Measurements from ENCODE around the gene SNX15.
"Not testable (repeated sequence)": the region's sequence is repeated elsewhere in the genome, so short reads cannot be mapped to it uniquely, and the experiment has no call there.

SNX15 gene

GRCh38 chr11:65027213-65028067 lies at the start of gene SNX15:
SNX15 (plus strand) TSS chr11:65027439; CDS start chr11:65027538, 99 bp downstream.
- no peaks in the 10 kb centered on the region for H4K20me1 ChIP-seq
- H3K27ac ChIP-seq = peak within 1 kb of the TSS; percentile 86
- peak within 1 kb of the TSS; percentile 70 for H3K4me3 ChIP-seq
- peak within 1 kb of the TSS; percentile 76 for H3K9ac ChIP-seq
- H3K9me3 ChIP-seq = no peaks in the 10 kb centered on the region
- peak within 1 kb of the TSS; percentile 75 for H3K4me2 ChIP-seq
- peaks cover 13% of the 10 kb centered on the region; the same call in 1 of the 2 replicates for H3K36me3 ChIP-seq
- peaks cover 31% of the 10 kb centered on the region for H3K4me1 ChIP-seq
- TF ChIP-seq Cebpa-rat (IDR thresholded peaks at IDR 0.05) = no peak
- no peaks in the 10 kb centered on the region for H3K27me3 ChIP-seq

GRCh38 chr11:64983339-64983738 lies 43.9 kb upstream of the SNX15 start:
- not testable (repeated sequence) for H3K9me3 ChIP-seq, H3K9ac ChIP-seq, H3K27ac ChIP-seq, H4K20me1 ChIP-seq, H3K4me2 ChIP-seq, H3K27me3 ChIP-seq, H3K36me3 ChIP-seq, H3K4me1 ChIP-seq, H3K4me3 ChIP-seq

GRCh38 chr11:64987998-64988854 lies 39.0 kb upstream of the SNX15 start:
- Histone ChIP-seq H3K4me3 (no peak overlapping the region), H3K4me2 (no peak overlapping the region), H4K20me1 (no peaks in the 10 kb centered on the region), H3K36me3 (no peaks in the 10 kb centered on the region), H3K27me3 (no peaks in the 10 kb centered on the region), H3K9ac (no peak overlapping the region), H3K27ac (no peak overlapping the region), H3K9me3 (no peaks in the 10 kb centered on the region), H3K4me1 (peaks cover 24% of the 10 kb centered on the region)
- no peak for TF ChIP-seq Cebpa-rat (IDR thresholded peaks at IDR 0.05)

- H3K36me3 ChIP-seq = no peaks in the 10 kb centered on the region
- peak overlapping the region; percentile 78 for H3K4me2 ChIP-seq
- H3K9ac ChIP-seq = no peak overlapping the region
- H4K20me1 ChIP-seq = no peaks in the 10 kb centered on the region
- H3K4me3 ChIP-seq = no peak overlapping the region
- no peaks in the 10 kb centered on the region for H3K27me3 ChIP-seq
- peaks cover 24% of the 10 kb centered on the region for H3K4me1 ChIP-seq
- no peaks in the 10 kb centered on the region for H3K9me3 ChIP-seq
- H3K27ac ChIP-seq = peak overlapping the region; percentile 12; the same call in 1 of the 2 replicates
- no peak for TF ChIP-seq Cebpa-rat (IDR thresholded peaks at IDR 0.05)
These were observed 37.8 kb upstream of the SNX15 start for GRCh38 chr11:64989416-64989815.

GRCh38 chr11:64990222-64990923 lies 36.9 kb upstream of the SNX15 start:
- H3K27me3 ChIP-seq = no peaks in the 10 kb centered on the region

GRCh38 chr11:64994318-64994717 lies 32.9 kb upstream of the SNX15 start:
- H3K4me1 ChIP-seq = peaks cover 54% of the 10 kb centered on the region
- H3K9me3 ChIP-seq = no peaks in the 10 kb centered on the region
- H4K20me1 ChIP-seq = no peaks in the 10 kb centered on the region
- H3K36me3 ChIP-seq = no peaks in the 10 kb centered on the region
- H3K27ac ChIP-seq = no peak overlapping the region
- no peak overlapping the region for H3K4me2 ChIP-seq
- no peaks in the 10 kb centered on the region for H3K27me3 ChIP-seq
- TF ChIP-seq Cebpa-rat (IDR thresholded peaks at IDR 0.05) = no peak
- no peak overlapping the region for H3K4me3 ChIP-seq
- H3K9ac ChIP-seq = no peak overlapping the region

More at GRCh38 chr11:64990222-64990923, 36.9 kb upstream of the SNX15 start:
- H3K4me1 ChIP-seq = peaks cover 22% of the 10 kb centered on the region
- H3K36me3 ChIP-seq = no peaks in the 10 kb centered on the region
- no peaks in the 10 kb centered on the region for H4K20me1 ChIP-seq
- TF ChIP-seq Cebpa-rat (IDR thresholded peaks at IDR 0.05) = no peak
- no peak overlapping the region for H3K4me3 ChIP-seq
- peak overlapping the region; percentile 12; the same call in 1 of the 2 replicates for H3K27ac ChIP-seq
- H3K9me3 ChIP-seq = no peaks in the 10 kb centered on the region
- peak overlapping the region; percentile 3; the same call in 1 of the 2 replicates for H3K9ac ChIP-seq
- peak overlapping the region; percentile 78 for H3K4me2 ChIP-seq

GRCh38 chr11:64996327-64996709 lies 30.9 kb upstream of the SNX15 start:
- no peaks in the 10 kb centered on the region for H4K20me1 ChIP-seq
- H3K4me2 ChIP-seq = peak overlapping the region; percentile 85
- H3K9ac ChIP-seq = peak overlapping the region; percentile 56; the same call in 1 of the 2 replicates
- no peak for TF ChIP-seq Cebpa-rat (IDR thresholded peaks at IDR 0.05)
- no peaks in the 10 kb centered on the region for H3K9me3 ChIP-seq
- peak overlapping the region; percentile 38 for H3K4me3 ChIP-seq
- no peaks in the 10 kb centered on the region for H3K36me3 ChIP-seq
- H3K4me1 ChIP-seq = peaks cover 39% of the 10 kb centered on the region
- no peaks in the 10 kb centered on the region for H3K27me3 ChIP-seq
- H3K27ac ChIP-seq = peak overlapping the region; percentile 52

GRCh38 chr11:64996710-64997380 lies 30.4 kb upstream of the SNX15 start, which contains the start of gene BATF2:
BATF2 (minus strand) TSS chr11:64996971; CDS start chr11:64996914, 57 bp downstream.
- H3K4me3 ChIP-seq = peak within 1 kb of the TSS; percentile 38
- H3K36me3 ChIP-seq = no peaks in the 10 kb centered on the region
- H4K20me1 ChIP-seq = no peaks in the 10 kb centered on the region
- TF ChIP-seq Cebpa-rat (IDR thresholded peaks at IDR 0.05) = no peak
- peak within 1 kb of the TSS; percentile 56; the same call in 1 of the 2 replicates for H3K9ac ChIP-seq
- H3K4me1 ChIP-seq = peaks cover 39% of the 10 kb centered on the region
- peak within 1 kb of the TSS; percentile 52 for H3K27ac ChIP-seq
- H3K9me3 ChIP-seq = no peaks in the 10 kb centered on the region
- H3K27me3 ChIP-seq = no peaks in the 10 kb centered on the region
- H3K4me2 ChIP-seq = peak within 1 kb of the TSS; percentile 85

GRCh38 chr11:64998141-64998540 lies 29.1 kb upstream of the SNX15 start:
- no peaks in the 10 kb centered on the region for H3K9me3 ChIP-seq
- H3K36me3 ChIP-seq = no peaks in the 10 kb centered on the region
- no peak for TF ChIP-seq Cebpa-rat (IDR thresholded peaks at IDR 0.05)
- H3K4me2 ChIP-seq = no peak overlapping the region; the same call in 1 of the 2 replicates
- H3K27ac ChIP-seq = no peak overlapping the region
- peaks cover 39% of the 10 kb centered on the region for H3K4me1 ChIP-seq
- no peak overlapping the region for H3K4me3 ChIP-seq
- H3K9ac ChIP-seq = no peak overlapping the region
- H3K27me3 ChIP-seq = no peaks in the 10 kb centered on the region
- no peaks in the 10 kb centered on the region for H4K20me1 ChIP-seq

Data from BLaER1 (cell line).